Fibroblast of skin of abdomen (primary cell): ENCODE data around the gene NOTCH4.
"Not testable (repeated sequence)": the region's sequence is repeated elsewhere in the genome, so short reads cannot be mapped to it uniquely, and the experiment has no call there.

Experiments
- DNase-seq: peaks from one replicate; pipeline ENCODE4 v3.0.0-alpha.2; 2013

The NOTCH4 gene

DNA sequence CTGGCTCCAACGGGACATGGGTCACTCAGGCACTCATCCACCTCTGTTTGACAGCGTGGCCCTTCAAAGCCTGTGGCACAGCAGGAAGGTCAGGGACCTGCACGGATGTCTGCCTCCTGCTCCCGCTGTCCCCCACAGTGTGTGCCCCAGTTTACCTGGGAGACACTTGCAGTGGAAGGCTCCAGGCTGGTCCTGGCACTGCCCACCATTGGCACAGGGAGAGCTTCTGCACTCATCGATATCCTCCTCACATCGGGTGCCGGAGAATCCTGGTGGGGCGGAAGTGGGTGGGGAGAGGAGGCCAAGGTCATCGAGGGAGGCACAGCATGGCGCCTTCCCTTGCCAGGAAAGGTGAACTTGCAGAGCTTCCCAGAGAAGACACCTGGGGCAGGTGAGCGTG, 6.9 kb downstream of the NOTCH4 start:
- no peak for DNase-seq

DNA sequence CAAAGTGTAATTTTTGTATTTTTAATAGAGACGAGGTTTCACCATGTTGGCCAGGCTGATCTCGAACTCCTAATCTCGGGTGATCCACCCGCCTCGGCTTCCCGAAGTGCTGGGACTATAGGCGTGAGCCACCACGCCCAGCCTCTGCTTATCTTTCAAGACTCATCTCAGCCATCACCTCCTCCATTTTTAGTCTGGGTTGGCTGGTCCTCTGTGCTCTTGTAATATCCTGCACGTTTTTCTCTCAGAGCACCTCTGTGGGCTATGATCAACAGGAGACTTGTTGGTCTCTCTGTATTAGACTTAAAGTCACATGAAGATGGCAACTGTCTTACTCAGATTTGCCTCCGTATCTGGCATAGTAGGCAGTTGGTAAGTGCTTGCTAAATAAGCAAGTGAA, 7.6 kb downstream of the NOTCH4 start:
- no peak for DNase-seq

DNA sequence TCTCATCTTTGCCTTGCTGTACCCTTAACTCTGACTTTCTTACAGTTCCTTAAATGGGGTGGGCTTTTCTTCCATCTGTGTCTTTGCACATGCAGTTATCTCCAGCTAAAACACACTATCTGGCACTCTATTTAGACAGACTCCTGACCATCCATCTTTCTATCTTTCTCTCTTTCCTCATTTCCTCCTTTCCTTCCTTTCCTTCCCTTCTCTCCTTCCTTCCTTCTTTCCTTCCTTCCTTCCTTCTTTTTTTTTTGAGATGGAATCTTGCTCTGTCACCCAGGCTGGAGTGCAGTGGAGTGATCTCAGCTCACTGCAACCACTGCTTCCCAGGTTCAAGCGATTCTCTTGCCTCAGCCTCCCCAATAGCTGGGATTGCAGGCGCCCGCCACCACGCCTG, 8.2 kb downstream of the NOTCH4 start:
- DNase-seq: no peak

DNA sequence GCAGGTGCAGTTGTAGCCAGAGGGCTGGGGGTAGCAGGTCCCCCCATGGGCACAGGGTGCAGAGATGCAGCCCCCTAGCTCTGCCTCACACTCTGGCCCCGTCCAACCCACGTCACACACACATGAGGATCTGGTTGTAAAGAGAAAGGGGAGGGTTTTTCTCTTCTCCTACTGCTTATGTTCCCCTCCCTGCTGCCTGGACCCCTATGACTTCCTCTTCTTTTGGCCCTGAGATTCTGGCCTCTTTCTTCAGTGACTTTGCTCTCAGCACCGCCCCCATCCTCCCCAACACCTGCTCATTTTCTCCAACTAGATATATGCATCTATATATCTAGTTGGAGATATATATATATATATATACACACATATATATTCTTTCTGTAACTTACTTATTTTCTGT, 9.7 kb downstream of the NOTCH4 start:
- DNase-seq: no peak

DNA sequence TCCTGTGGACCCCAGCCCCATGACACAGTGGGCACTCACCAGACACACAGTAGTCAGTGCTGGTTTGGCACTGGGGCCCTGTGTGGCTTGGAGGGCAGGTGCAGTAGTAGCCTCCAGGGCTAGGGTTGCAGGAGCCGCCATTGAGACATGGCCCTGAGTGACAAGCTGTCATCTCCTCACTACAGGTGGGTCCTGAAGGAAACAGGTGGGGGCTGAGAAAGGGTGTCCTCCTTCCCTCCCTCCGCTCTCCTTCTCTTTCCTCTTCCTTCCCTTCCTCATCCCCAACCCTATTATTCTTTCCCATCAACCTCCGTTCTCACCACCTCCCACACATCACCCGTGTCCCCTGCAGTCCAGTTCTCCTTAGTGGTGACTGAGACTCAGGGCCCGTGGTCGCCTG, 10.2 kb downstream of the NOTCH4 start:
- DNase-seq: no peak

DNA sequence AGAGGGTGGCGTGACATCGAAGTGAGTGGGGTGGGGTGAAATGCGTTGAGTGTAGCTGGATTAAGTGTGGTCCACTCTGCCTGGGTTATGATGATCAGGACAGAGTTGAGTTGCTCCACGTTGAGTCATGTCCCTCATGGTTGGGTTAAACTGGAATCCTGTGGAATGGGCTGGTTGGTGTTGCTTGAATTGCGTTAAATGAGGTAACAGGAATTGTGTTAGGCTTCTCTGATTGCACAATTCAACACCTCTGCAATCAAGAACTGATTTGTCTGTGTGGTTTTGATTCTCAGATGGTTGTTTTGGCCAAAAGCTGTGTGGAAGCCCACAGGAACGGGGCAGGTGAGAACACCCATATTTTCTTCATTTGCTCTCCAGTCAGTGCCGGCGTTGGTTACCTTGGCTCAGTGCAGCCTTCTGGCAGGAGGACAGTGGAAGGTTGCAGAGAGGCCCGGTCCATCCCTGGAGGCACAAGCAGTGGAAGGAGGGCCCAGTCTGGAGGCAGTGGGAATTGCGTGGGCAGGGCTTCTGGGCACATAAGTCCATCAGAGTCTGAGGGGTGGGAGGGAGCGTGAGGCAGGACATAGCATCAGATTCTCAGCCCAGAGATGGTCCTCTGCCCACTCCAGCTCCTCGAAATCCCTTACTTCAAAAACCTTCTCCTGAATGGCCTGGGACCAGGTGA, 11.6 kb downstream of the NOTCH4 start:
- no peak for DNase-seq

DNA sequence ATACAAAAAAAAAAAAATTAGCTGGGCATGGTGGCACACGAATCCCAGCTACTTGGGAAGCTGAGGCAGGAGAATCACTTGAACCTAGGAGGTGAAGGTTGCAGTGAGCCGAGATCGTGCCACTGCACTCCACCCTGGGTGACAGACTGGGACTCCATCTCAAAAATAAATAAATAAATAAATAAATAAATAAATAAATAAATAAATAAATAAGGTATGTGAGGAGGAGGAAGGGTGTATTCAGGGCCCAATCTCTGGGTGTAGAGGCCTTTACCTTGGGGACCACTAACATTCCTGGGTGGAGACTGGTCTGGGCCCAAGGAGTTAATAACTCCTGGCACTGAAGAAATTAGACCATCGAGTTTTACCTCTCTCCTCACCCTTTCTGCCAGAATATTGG, 12.4 kb downstream of the NOTCH4 start:
- DNase-seq: not testable (repeated sequence)

GRCh38 chr6:32210191-32210601, 13.7 kb downstream of the NOTCH4 start:
- no peak for DNase-seq

- DNase-seq: no peak
These were observed 14.9 kb downstream of the NOTCH4 start for GRCh38 chr6:32208996-32209395.

DNA sequence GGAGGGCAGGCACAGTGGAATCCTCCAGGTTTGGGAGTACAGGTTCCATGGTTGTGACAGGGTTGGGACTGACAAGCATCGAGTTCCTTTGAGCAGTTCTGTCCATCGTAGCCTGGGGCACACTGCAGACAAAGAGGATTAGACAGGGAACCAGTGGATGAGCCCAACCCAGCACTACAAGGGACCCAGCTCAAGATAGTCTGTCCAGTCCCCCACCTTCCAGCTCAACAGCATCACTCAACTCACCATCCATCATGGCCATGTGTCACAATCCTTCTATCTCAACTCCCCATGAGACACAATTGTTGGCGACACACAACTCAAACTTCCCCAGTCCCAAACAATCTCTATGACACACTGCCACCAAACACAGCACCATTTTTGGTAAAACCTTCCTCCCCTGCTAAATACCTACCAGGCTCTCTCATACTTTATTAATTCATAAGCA, 19.6 kb downstream of the NOTCH4 start:
- no peak for DNase-seq

DNA sequence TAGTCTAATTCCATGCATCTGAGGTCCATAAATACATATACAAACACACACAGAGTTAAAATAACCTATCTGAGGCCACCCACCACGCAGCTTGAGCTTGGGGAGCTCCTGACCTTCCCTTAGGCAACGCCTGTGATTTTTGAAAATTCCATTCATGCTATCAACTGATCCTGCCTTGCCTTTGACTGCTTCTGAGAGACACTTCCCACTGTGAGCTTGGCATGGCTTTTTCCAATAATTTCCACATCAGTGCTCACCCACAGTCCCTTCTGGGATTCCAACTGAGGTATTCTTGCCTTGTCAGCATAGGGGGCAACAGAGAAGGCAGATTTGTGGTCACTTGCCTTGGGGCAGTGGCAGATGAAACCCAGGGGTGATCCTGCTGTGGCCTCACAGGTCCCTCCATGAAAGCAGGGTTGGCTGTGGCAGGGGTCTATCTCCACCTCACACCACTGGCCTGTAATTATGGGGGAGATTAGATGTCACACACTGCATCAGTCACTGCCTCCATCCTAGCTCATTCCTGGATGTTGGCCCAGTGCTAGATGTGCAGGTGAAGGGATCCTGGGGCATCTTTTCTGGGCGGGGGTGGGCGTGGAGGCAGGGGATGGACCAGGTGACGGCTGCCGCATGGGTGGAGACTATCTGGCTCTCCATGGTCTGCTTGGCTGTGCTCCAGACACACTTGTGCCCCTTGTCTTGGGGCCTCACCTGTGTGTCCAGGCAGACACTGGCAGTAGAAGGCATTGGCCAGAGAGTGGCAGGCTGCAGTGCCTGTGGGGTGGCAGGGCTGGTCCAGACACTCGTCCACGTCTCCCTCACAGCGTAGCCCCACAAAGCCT, 20.2 kb downstream of the NOTCH4 start:
- no peak for DNase-seq

DNA sequence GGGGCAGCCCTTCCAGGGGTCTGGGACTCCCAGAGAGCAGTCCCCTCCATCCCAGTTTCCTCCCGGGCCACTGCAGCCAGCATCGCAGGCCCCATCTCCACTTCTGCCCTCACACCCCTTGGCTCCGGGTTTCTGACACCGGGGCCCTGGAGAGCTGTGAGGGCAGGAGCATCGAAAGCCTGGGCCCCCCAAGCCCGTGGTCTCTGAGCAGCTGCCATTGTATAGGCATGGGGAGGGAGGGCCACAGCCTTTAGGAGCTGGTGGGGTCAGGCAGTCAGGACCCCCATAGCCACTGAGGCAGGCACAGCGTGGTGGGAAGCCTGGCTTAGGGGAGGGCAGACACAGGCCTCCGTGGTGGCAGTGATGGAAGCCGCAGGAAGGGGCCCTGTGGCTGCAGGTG, 21.7 kb downstream of the NOTCH4 start:
- DNase-seq: no peak

GRCh38 chr6:32200711-32201475, 23.0 kb downstream of the NOTCH4 start:
- DNase-seq: no peak

- DNase-seq: no peak
These were observed 25.0 kb downstream of the NOTCH4 start for GRCh38 chr6:32198866-32199265.

GRCh38 chr6:32198345-32198696, 25.5 kb downstream of the NOTCH4 start:
- DNase-seq: no peak

DNA sequence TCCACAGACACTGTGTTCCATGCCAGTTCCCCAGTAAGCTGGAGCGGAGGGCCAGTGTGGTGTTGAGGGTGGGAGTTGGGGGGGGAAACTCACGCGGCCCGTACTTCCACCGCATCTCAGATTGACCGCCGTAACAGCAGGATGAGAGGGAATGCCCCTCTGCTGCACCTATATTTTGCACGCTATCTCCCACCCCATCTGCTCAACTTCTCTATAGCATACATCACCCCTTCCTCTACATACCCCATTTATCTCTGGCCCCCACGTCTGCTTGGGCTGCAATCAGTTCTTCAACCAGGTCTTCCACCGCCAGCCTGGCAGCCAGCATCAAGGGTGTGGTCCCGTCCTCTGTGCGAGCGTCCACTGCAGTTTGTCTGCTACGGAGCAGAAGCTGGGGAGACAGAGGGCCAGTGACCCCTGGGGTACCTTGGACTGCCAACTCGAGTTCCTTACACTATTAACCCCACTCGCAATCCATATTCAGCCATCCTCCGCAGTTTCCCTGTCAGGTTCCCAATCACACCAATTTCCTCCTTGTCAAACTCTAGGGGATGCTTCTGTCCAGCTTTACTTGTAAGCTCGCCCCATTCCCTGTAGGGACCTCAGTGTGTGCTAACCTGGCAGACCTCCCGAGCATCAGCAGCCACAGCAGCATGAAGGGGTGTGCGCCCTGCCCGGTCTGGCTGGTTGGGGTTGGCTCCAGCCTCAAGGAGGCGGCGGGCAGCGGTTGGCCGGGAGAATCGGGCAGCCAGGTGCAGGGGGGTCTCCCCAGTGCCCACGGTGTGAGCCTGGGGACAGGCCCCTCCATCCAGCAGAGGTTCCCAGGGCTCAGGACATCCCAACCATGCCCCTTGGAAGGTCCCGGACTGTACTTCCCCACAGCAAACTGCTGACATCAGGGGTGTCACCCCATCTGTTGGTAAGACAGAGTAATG, 26.9 kb downstream of the NOTCH4 start:
- DNase-seq: no peak

DNA sequence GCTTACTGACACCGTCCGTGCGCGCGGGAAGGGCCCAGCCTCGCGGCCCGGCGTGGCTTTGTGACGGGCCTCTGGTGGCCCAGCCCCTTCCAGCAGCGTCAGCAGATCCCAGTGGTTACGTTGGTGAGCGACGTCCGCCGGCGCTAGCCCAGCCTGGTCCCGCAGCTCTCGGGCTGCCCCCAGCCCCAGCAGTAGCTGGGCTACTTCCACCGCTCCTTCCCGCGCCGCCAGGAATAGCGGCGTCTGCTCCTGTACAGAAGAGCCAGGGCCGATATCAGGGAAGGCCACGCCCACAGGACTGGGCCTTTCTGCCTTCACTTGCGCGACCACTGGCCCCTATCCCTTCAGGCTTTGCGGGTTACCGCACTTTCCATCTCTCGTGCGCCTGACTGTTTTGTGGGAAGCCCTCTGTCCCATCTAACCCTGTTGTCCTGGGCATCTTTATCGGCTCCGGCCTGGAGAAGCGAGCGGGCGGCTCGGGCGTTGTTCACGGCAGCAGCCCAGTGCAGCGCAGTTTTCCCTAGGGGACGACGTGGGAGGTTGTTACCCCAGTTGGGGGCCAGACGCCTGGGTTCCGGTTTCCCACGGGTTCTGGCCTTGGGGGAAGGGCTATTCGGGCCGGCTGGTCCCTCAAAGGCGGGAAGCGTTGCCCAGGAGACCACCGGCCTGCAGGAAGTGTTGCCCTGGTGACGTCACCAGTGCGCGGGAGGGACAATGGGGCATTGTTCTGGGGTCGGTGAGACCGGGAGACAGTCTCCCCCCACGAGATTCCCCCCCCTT, 27.8 kb downstream of the NOTCH4 start:
- DNase-seq: peak; percentile 86

GRCh38 chr6:32195652-32195901, 28.3 kb downstream of the NOTCH4 start:
- DNase-seq: peak; percentile 100

- peak; percentile 58 for DNase-seq
These were observed 28.8 kb downstream of the NOTCH4 start for GRCh38 chr6:32194825-32195651.

DNA sequence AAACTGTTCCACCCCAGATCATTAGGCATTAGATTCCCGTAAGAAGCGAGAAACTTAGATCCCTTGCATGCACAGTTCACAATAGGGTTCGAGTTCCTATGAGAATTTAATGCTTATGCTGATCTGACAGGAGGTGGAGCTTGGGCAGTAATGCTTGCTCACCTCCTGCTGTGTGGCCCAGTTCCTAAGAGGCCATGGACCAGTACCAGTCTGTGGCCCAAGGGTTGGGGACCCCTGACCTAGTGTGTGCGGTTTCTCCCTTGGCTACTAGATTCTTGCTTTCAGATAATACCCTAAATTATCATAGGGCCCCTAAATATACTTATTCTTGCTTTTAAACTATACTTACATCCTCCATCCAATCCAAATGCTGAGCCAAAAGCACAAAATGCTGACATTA, 29.5 kb downstream of the NOTCH4 start:
- DNase-seq: no peak

- DNase-seq: not testable (repeated sequence)
These were observed 30.8 kb downstream of the NOTCH4 start for GRCh38 chr6:32193096-32193495.
